ENCODE results near the gene CAB39L.

Gene CAB39L

DNA sequence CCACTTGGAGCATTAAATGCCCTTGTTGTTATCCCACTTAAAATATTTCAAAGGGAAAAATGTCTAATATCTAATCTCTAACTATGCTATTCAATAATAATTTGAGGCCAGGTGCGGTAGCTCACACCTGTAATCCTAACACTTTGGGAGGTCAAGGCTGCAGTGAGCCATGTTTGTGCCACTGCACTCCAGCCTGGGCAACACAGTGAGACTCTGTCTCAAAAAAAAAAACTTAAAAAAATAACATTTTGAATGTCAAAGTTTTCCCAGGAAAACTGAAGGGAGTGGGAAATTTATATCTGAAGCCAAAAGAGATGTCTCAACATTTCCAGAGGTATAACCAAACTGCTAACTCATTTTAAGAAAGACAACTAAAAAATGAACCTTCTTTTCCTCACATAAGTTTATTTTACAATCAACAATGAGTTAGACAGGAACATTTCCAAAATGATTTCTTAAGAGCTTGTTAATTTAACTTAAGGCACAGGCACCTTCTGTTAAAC lies 47.9 kb downstream of the CAB39L start:
- DNase-seq: no peak

DNA sequence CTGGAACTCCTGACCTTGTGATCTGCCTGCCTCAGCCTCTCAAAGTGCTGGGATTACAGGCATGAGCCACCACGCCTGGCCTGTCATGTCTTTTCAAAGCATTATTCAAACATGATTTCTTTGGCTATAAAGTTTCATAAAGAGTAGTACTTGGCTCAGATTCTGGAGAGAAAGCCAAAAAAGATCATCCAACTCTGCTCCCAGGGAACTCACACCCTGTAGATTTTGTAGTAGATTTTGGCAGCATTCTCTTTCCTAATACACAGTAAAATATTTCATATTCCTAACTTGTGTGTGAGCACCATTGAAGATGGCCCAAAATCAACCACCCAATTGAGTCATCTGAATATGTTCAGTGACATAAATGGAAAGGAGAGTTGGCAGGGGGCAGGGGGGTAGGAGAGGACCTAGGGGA lies 48.4 kb downstream of the CAB39L start:
- no peak for DNase-seq

DNA sequence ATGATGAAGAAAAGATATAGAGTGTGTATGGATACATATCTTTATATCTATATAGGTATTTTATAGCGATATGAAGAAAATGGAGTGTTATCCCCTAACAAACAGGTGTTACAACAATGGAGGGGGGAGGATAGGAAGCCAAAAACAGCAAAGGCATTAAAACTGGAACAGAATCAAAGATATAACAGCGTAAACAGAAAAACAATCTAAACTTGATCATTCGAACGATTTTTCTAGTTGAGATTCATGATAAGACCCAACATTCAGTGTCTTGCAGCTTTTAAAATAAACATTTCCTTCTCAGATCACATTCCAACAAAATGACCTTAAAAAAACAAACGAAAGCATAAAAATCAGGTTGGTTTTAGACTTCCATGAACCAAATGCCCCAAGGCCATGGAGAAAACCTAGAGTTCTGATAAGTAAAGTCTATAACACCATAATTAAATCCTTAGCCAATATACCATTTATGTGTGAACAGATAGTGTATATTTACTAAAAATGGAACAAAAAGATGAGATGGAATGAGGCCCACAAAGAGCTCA lies 55.7 kb downstream of the CAB39L start:
- DNase-seq: no peak

DNA sequence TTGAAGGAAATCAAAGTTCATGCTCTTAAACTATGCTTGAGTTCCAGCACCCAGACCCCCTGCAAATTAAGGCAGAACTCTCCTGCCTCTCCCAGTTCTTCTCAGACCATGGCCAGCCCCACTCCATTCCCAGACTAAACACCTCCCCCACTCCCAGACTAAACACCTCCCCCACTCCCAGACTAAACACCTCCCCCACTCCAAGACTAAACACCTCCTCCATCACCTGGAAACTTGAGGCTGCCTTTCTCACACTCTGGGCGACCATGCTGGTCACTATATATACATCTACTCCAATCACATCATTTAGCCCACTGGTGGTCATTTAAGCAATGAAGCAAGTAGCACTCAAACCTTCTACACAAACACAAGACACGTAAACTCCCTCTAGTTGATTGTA lies 57.2 kb downstream of the CAB39L start:
- DNase-seq: no peak

DNA sequence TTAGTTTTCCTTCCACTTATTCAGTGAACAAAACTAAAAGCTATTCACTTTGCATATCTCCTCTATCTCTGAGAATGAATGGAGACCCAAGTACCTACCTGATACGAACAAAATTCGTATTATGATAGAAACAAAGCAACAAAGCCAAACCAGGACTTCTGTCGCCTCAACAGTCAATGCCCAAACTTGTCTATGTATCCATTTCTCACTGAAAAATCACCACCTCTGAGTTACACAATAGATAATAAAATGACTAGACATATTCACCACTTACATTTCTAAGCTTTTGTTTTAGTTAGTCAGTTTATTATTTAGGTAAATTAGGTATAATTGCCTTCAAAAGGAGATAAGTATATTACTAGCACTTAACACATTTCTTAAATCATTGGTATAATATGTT lies 67.7 kb downstream of the CAB39L start:
- DNase-seq: no peak

DNA sequence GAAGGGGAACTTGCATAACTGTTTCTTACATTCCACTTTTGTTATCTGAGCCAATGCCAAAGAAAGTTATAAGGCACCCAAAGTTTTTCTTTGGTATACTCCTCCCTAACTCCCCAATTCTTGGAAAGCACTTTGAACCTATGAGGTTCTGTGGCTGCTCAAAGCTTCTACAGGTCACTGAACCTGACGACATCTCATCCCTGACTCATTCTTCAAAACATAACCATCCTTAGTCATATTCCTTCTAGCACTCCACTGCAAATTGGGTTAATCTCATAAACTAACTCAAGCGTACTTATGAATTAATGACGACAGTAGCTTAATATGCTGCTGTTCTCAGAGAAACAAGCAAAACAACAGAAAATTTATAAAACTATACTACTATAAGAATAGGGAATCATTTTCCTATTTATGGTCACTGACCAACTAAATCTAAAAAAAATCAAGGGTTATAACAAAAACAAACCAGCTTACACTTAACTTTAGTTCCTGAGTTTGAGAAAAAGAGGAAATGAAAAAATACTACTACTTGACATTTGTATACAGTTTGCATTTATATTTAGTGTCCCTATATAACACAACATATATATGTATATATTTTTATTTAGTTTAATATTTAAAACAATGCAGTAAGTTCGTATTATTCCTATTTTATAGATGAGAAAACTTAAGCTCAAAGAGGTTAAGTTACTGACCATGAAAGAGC lies 69.1 kb downstream of the CAB39L start:
- DNase-seq: no peak

DNA sequence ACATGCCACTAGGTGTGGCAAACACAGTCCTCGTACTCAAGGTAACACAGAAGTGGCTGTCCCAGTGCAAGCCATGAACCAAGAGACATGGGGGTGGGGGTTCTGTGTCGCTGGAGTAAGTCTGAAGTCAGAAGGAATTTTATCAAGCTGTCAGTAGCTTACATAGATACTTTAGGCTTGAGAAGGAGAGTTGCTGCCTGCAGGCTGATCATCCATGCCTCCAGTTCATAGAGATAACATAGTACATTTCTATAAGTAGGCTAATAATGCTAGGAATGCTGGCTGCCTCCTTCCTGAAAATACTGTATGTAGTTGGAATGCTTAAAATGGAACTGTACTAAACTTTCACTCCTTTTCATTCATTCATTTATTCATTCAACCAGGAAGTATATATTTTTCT lies 70.1 kb downstream of the CAB39L start:
- no peak for DNase-seq

DNA sequence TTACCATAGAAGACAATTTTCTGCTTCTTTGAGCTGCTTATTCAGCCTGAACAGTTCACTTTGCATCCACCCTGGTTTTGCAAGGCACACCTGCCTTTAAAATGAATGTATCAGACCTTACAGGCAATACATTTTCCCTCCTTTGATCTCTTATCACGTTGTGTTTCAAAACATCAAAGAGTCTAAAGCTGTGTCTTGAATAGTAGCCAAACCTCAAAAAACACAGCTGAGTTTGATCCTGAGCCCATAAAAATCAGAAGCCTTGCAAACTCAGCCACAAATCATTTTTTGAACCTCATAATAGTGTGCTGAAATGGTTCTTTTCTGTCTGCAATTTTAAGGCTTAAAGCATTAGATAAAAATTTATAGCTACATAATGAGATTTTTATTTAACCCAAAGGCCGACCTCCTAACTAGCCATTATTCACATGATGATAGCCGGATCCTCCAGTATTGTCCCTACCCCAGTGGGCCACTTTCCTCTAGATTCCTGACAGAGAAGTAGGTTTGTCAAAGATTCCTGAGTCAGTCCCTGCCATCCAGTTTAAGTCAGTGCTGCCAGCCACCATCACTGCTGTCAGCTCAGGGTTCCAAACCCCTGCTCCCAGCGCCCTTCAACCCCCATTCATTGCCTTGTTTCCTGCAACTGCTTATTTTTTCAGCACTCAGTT lies 71.8 kb downstream of the CAB39L start:
- DNase-seq: no peak

DNA sequence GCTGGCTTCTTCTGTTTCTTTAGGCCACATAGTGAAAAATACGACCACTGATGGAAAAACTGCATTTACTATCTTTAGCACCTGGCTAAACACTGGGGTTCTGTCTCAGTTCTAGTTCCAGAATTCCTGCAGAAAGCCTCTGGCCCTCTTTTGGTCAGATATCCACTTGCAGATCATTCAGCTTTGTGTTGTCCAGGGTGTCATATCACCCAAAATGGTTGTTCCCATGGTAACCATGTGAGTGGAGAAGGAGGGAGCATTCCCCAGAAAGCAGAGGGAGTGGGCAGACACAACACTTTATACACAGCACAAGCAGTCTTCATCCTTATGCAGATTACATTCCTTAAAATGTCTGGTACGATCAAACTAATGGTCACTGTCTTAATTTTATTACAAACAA lies 73.5 kb downstream of the CAB39L start:
- DNase-seq: no peak

DNA sequence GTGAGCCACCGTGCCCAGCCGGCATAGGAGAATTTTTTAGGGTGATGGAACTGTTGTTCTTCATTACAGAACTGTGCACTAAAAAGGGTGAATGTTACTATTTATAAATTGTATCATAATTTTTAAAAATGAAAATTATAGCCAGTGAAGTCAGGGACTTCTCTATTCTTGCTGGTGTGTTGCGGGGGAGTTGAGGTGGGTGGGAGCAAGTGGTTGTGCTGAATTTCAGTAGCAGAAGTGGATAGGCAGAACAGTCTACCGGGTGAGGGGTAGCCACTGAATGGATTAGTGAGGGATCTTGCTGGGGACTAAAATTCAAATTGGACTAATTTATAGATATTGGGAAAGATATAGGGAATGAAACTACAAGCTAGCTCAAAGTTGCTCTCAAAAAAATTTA lies 74.0 kb downstream of the CAB39L start:
- DNase-seq: no peak

DNA sequence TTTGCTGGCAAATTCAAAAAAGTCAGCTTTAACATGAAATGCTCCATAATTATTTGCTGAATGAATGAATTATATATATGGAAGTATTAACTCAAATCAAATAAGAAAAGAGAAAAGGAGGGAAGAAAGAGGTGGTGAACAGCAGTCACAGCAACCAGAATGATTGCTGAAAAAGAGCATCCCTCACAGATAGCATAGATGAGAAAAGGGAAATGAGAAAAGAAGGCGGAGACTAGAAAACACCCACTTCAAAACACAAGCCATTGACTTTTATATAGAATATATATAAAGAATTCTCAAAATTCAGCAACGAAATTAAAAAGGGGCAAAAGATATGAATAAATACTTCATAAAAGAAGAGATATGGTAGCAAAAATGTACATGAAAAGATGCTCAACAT lies 75.2 kb downstream of the CAB39L start:
- DNase-seq: no peak

DNA sequence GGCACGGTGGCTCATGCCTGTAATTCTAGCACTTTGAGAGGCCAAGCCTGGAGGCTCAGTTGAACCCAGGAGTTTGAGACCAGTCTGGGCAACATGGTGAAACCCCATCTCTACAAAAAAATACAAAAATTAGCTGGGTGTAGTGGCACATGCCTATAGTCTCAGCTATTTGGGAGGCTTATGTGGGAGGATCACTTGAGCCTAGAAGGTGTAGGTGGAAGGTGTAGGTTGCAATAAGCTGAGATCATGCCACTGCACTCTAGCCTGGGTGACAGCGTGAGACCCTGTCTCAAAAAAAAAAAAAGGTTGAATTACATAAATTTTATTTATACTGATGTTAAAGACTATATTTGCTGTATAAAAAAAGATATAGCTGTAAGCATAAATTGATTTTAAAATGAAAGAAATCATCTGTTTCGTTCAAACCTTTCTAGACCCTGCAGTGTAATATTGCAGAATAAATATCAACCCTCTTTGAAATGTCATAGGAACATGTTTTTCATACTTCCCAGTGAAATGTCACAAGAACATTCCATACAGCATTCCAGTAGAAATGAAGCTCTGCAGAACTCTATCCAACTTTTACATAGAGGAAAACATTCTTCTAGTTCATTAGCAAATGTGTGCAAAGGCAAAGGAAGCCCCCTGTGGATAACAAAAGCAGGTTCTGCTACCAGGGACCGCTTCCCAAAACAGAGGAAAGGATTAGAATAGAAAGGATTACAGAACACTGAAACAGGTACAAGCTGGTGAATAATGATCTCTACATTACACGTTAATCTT lies 76.0 kb downstream of the CAB39L start:
- no peak for DNase-seq

DNA sequence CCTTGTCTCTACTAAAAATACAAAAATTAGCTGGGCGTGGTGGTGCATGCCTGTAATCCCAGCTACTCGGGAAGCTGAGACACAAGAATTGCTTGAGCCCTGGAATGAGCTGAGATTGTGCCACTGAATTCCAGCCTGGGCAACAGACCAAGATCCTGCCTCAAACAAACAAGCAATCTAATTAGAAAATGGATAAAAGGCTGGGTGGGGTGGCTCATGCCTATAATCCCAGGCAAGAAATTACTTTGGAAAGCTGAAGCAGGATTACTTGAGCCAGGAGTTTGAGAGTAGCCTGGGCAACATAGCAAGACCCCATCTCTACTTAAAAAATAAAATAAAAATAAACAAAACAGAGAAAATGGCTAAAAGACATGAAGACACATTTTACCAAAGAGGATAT lies 77.0 kb downstream of the CAB39L start:
- DNase-seq: no peak

DNA sequence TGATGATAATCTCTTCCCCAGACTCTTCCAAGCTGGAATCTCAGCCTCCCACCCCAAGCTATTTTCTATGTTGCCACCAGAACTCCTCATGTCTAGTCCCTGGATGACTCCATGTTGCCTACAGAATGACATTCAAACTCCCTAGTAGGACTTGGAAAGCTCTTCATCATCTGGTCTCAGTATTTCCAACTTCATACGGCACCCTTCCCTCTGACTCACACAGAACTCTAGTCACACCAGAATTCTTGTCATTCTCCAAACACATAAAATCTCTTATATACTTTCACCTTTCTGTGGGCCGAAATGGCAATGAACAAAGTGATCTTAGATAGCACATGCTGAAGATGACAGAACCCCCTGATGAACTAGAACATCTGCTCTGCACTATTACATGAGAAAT lies 86.2 kb downstream of the CAB39L start:
- DNase-seq: no peak

DNA sequence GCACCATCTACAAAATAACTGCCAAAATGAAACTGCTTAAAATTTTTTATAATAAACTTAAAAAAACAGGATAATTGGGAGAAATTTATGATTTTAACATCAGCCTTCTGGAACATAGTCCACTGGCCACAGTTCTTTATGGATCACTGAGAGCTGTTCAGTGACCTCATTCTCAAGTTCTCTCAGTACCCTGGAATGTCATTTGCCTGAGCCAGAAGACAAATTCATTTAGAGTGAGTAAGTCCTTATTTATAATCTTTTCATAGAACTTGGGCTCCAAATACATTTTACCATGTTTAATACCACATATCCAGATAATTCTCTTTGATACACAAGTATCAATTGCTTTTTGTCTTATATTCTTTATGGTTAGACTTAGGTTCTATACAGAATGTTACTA lies 87.6 kb downstream of the CAB39L start:
- DNase-seq: no peak

DNA sequence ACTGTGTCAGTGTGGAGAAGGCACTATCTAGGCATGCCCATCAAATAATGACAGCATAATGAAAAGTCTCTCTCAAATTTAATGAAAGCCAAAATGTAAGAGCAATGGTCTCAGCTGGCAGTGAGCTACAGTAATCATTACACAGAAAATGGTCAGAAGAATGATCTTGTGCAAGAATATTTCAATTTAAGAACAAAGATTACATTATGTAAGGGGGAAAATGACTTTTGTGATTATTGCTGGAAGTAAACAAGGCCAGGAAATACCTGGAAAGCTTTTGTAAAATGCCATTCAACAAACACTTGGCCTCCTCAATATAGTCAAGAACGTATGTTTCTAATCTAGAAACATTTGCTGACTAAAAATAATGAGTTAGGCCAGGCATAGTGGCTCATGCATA lies 89.1 kb downstream of the CAB39L start:
- DNase-seq: no peak

DNA sequence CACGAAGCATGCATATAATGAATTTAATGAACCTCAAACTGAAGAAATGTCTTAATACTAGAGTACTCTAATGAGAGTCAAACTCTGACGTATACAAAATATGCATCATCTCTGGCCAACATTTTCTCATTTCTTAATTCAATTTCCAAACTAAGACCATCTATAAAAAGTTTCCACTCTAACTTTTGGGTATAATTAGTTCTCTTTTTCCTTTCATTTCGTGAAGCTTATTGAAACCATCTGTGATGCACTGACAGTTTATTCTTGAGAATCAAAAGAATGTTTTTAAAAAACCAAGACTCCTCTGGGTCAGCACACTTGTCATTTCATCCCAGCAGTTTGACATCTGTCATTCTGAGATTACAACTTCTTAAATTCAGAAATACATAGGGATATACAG lies 90.0 kb downstream of the CAB39L start:
- no peak for DNase-seq

DNA sequence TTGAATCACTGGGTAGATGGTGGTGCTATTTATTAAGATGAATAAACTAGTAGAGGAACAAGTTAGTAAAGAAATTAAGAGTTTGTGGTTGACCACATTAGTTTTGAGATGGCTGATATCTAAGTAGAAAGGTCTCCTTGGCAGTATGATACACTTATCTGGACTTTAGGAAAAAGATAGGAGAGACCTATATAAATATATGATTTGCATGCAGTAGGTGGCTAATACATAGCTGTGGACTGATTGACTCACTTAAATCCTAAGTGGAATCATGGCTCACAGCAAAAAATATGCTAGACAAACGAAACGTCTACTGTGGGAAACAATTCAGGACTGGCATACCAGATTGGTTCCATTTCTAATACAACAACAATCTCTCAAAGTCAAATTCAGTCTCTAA lies 92.0 kb downstream of the CAB39L start:
- DNase-seq: no peak

DNA sequence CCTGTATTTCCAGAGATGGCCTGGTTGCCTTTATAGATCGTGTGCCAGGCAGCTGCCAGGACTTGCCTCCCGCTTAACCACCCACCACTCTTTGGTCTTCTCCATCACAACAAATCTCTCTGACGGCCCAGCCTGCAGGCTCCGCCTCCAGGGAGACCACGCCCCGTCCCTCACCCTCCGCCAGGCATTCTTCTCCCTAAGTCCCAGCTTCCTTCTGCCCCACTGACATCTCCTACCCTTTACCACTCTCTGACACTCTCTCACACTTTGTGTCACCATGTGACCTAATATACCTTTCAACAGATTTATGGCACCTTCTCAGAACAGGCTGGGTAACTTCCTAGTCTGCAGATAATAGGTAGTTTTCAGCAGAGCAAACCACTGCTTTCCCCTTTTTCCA lies 95.1 kb downstream of the CAB39L start:
- DNase-seq: no peak

DNA sequence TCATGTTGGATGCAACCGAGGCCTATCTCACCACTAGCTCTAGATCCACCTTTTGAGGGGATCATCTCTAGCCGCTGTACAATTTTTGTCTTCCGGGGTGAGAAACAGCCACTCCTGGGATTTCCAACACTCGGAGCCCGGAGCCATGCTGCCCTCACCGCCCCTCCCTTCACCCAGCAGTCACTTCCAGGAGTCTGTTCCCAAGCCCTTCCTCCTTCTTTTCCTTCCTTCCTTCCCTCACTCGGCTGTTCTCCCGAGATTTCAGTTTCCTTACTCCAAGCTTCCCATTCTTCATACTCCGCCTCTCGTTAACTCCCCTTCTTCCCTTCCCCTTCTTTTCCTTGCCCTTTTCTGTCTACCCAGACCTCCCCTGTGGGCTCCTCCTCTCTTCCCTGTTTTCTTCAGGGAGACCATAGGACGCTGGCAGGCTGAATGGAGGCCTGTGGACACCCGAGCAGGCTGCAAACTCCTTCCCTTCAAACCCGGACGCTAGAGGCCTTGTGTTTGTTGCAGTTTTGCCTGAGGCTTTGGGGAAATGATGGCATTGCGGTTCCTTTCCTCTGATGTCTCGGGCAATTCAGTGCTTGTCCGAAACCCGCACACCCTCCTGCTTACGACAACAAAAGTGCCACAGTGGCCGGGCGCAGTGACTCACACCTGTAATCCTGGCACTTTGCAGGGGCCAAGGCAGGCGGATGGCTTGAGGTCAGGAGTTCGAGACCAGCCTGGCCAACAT lies 96.0 kb downstream of the CAB39L start:
- DNase-seq: no peak

DNA sequence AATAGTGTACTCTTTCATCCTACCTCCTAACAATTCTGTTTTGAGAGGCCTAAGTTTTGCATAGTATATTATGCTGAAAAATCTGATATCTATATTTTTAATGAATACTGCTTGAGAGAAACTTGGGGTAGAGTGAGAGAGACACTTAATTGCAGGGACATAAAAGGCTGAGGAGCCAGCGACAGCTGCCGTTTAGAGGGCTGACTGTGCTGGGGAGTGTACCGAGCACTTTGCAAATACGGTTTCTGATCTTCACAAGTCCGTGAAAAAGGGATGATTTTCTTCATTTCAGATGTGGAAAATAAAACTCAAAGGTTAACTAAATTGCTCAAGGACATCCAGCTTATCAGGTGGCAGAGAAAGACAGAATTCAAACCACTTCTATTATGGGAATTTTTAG lies 97.4 kb downstream of the CAB39L start:
- no peak for DNase-seq

DNA sequence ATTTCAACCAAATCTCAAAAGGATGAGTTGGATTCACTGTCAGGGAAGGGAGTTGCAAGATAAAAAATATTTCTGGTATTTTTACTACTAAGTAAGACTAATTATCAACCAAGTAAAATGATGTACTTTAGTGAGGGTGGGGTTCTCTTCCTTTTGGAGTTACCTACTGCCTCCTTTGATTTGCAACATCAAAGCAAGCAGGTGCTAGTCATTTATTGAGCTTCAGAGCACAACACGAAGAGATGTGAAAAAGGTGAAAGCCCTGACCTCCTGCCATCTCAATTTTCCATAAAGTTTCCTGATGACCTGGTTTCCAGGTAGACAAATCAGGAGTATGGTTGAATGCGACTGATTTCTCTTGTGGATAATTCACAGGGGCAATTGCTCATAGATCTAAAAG lies 100.1 kb downstream of the CAB39L start:
- DNase-seq: no peak

DNA sequence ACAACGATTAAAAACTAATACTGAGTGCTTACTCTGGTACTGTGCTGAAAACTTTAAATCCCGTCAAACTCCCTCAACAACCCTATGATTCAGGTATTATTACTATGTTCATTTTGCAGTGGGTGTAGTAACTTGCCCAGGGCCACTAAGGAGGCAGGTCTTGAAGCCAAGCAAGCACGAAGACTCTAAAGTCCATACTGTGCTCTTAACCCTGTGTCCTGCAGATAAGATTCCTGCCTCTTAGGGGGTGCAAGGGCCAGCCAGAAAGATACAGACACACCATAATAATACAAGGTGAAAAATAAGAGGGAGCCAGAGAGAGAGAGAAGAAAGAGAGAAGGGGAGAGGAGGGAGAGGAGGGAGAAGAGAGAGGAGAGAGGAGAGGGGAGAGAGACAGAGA lies 100.6 kb downstream of the CAB39L start:
- no peak for DNase-seq

Measured in activated naive CD4-positive, alpha-beta T cell treated with anti-CD3 and anti-CD28 coated beads, Interleukin-2, amount 50 U/mL, for 16 hours (primary cell).